Right lobe of liver (tissue), 6 donors: ENCODE results near the gene SRSF2. TPM values are rescaled to one million over a fixed set of nuclear protein-coding genes. Genes with fewer than 3 reads are reported as not detected.

Experiments
- ATAC-seq, 4 donors: fragments of 200-7000 bp; cut with Tn5 transposase; one replicate each; pipeline ENCODE4 v1.9.1; 2020; ENCODE audit warnings: mild to moderate bottlenecking in 4 of 4, moderate library complexity in 4 of 4
- DNase-seq, 3 donors: peaks; one replicate each; pipeline ENCODE4 v3.0.0-alpha.2; 2020
- H3K27ac ChIP-seq, 3 donors: fragments of 200-600 bp; one replicate each; pipeline ENCODE4 v1.8.0; 2022
- H3K27me3 ChIP-seq, 2 donors: fragments of 200-600 bp; one replicate each; pipeline ENCODE4 v1.8.0; 2022
- H3K36me3 ChIP-seq, 4 donors: fragments of 200-600 bp; sonication (generic) in 1 of 4; one replicate each; pipeline versions ENCODE4 v1.5.1 to v1.8.0; 2017 to 2022; ENCODE audit warnings: control low read depth in 1 of 4
- H3K4me1 ChIP-seq, 4 donors: fragments of 200-600 bp; sonication (generic) in 1 of 4; one replicate each; pipeline versions ENCODE4 v1.5.1 to v1.8.0; 2017 to 2022; ENCODE audit warnings: control low read depth in 1 of 4
- H3K4me3 ChIP-seq, 3 donors: fragments of 200-600 bp; one replicate each; pipeline ENCODE4 v1.8.0; 2022
- H3K9me3 ChIP-seq, 4 donors: fragments of 200-600 bp; sonication (generic) in 1 of 4; one replicate each; pipeline versions ENCODE4 v1.5.1 to v1.8.0; 2017 to 2022; ENCODE audit warnings: control low read depth in 1 of 4
- POLR2A ChIP-seq: fragments of 450-650 bp; IDR thresholded peaks from one replicate; pipeline ENCODE4 v1.6.1; 2017; ENCODE audit warnings: antibody characterized with exemption, mild to moderate bottlenecking
- WGBS: methylation state at CpG from one replicate; pipeline ENCODE4 v1.1.6; 2018; ENCODE audit warnings: low coverage, low lambda C conversion rate; ENCODE audit not compliant: insufficient coverage; ENCODE audit errors: missing lambda C conversion rate; 5-methylcytosine and 5-hydroxymethylcytosine counted together
- intact Hi-C, 2 donors: fragments of 100-400 bp; cut with DNase I; formaldehyde crosslinking; loops; one replicate each; pipeline versions ENCODE4 v1.11.2 to v1.14.1; 2022
- total RNA-seq, 6 experiments: library from RNA; depleted of rRNA in 2 of 6; stranded (reverse); fragments of >200 nt in 2 of 6; fragmentation: NEBNext Ultra II Directional in 3 of 6; extraction: Animal tissue kit (Norgen Biotek cat#: 25700) in 3 of 6; gene quantifications; one replicate each; pipeline versions ENCODE4 v1.1.0 to v1.2.4, GENCODE V29; 2016 to 2023
- TF ChIP-seq, protein P1 (sequence below), 4 donors: fragments of 200-600 bp in 3 of 4; fragments of 450-650 bp in 1 of 4; IDR thresholded peaks; one replicate each; pipeline versions ENCODE4 v1.5.1 to v1.8.0; 2016 to 2022; ENCODE audit warnings: antibody characterized with exemption in 4 of 4, mild to moderate bottlenecking in 2 of 4
- donor health status: DM: no; HTN: yes; CAD: no.
- donor health status: DM: no; HTN: no; CAD: no.
- donor health status: DM: no; HTN: no; CAD: no.
- donor health status: DM: no; HTN: yes; CAD: no.
- donor health status: DM: no; HTN: yes; CAD: no.

Gene SRSF2
- total RNA-seq, 6 experiments from 2014 or later: 62.4 to 106 (median 86.0) TPM

- peak; percentile 35 to 65 (median 53) for ATAC-seq
Observed at GRCh38 chr17:76696763-76697701, 40.1 kb downstream of the SRSF2 start.

GRCh38 chr17:76695059-76695831, 41.9 kb downstream of the SRSF2 start:
- Histone ChIP-seq H3K4me3 (no peak overlapping the region), H3K4me1 (no peaks in the 10 kb centered on the region), H3K9me3 (no peaks in the 10 kb centered on the region), H3K36me3 (no peaks in the 10 kb centered on the region), H3K27ac (no peak overlapping the region), H3K27me3 (no peaks in the 10 kb centered on the region)
- intact Hi-C loops: no loop called here
- peak; percentile 9 to 55 (median 18) for ATAC-seq
- DNase-seq: no peak
- TF ChIP-seq, protein P1, sequence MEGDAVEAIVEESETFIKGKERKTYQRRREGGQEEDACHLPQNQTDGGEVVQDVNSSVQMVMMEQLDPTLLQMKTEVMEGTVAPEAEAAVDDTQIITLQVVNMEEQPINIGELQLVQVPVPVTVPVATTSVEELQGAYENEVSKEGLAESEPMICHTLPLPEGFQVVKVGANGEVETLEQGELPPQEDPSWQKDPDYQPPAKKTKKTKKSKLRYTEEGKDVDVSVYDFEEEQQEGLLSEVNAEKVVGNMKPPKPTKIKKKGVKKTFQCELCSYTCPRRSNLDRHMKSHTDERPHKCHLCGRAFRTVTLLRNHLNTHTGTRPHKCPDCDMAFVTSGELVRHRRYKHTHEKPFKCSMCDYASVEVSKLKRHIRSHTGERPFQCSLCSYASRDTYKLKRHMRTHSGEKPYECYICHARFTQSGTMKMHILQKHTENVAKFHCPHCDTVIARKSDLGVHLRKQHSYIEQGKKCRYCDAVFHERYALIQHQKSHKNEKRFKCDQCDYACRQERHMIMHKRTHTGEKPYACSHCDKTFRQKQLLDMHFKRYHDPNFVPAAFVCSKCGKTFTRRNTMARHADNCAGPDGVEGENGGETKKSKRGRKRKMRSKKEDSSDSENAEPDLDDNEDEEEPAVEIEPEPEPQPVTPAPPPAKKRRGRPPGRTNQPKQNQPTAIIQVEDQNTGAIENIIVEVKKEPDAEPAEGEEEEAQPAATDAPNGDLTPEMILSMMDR (IDR thresholded peaks at IDR 0.05): no peak
- TF ChIP-seq POLR2A: no peak
- 69% methylated on average over 12 of the region's 16 CpGs for WGBS

More at GRCh38 chr17:76696763-76697701, 40.1 kb downstream of the SRSF2 start:
- intact Hi-C loops: no loop called here
- no peaks in the 10 kb centered on the region for H3K27me3 ChIP-seq
- H3K4me3 ChIP-seq: no peak overlapping the region
- WGBS: 86% methylated on average over 12 of the region's 25 CpGs
- H3K27ac ChIP-seq: peak overlapping the region in 1 of 3 donors; percentile 47
- no peak for DNase-seq
- H3K4me1 ChIP-seq: no peaks in the 10 kb centered on the region
- H3K9me3 ChIP-seq: no peaks in the 10 kb centered on the region
- TF ChIP-seq, protein P1 (IDR thresholded peaks at IDR 0.05): no peak
- no peak for TF ChIP-seq POLR2A
- no peaks in the 10 kb centered on the region for H3K36me3 ChIP-seq

GRCh38 chr17:76691379-76692191, 45.5 kb downstream of the SRSF2 start:
- DNase-seq: no peak
- intact Hi-C loops: no loop called here
- WGBS: 69% methylated on average over 11 of the region's 14 CpGs
- H3K9me3 ChIP-seq: no peaks in the 10 kb centered on the region
- H3K4me3 ChIP-seq: no peak overlapping the region
- H3K4me1 ChIP-seq: no peaks in the 10 kb centered on the region
- H3K27ac ChIP-seq: no peak overlapping the region
- H3K36me3 ChIP-seq: no peaks in the 10 kb centered on the region
- ATAC-seq: no peak
- TF ChIP-seq POLR2A: no peak
- TF ChIP-seq, protein P1 (IDR thresholded peaks at IDR 0.05): no peak
- no peaks in the 10 kb centered on the region for H3K27me3 ChIP-seq

- TF ChIP-seq, protein P1 (IDR thresholded peaks at IDR 0.05): no peak
- no peak for TF ChIP-seq POLR2A
- Histone ChIP-seq H3K27ac (no peak overlapping the region), H3K4me3 (no peak overlapping the region), H3K4me1 (no peaks in the 10 kb centered on the region), H3K36me3 (no peaks in the 10 kb centered on the region), H3K9me3 (no peaks in the 10 kb centered on the region), H3K27me3 (no peaks in the 10 kb centered on the region)
- 90% methylated on average over 7 of the region's 13 CpGs for WGBS
- intact Hi-C loops: no loop called here
- ATAC-seq (no peak), DNase-seq (no peak)
Observed at GRCh38 chr17:76690596-76691280, 46.4 kb downstream of the SRSF2 start.
